Stimulated activated CD8-positive, alpha-beta memory T cell treated with anti-CD3 and anti-CD28 coated beads, Interleukin-4, amount 100 ng/mL, for 4 hours (primary cell): ENCODE measurements around the gene STOML1.
A peak's percentile ranks its signal among the peaks of the same experiment; 100 is the strongest.
"Not testable (repeated sequence)": the region's sequence is repeated elsewhere in the genome, so short reads cannot be mapped to it uniquely, and the experiment has no call there.

ENCODE experiments used
- DNase-seq, 2 donors: peaks; one replicate each; pipeline ENCODE4 v3.0.0-alpha.2; 2020; ENCODE audit warnings: low read depth in 2 of 2, low spot score in 1 of 2

Gene STOML1

DNA sequence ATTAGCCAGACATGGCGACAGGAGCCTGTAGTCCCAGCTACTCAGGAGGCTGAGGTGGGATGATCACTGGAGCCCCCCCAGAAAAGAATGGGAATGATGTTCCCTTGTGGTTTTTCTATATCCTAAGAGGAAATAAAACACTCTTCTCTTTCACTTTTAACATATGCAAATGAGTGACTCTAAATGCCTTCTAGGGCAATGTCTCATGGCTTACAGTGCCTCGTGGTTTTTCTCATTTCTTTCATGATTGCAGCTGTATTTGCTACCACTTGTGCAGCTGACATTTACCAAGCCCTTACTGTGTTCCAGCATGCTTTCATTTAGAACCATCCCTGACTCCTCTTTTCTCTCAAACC lies 26.4 kb downstream of the STOML1 start:
- DNase-seq, result no peak

DNA sequence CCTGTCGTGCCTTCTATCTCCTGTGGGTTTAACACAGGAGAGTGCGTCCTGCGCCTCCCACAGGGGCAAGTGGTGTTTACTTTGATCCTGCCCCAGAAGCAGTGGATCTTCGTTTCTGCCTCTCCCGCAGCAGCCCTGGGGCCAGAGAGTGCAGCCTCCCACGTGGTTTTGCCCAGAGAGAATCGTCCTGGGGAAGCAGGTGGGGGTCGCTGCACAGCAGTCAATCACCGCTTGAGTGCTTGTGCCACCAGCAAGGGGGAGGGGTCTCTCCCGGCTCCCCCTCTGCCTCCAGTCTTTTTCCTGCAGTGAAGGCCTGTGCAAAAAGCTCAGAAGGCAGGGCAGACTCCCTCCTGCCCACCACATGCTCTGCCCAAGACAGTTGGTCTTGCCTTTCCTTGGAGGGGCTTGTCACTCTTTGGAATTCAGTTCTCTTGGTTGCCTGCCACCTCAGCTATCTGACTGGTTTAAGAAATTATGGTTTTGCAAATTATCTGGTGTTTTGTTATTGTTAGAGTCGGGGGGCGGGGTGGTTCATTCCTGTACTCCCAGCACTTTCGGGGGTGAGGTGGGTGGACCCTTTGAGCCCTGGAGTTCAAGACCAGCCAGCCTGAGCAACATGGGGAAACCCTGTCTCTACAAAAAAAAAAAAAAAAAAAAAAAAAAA lies 26.9 kb downstream of the STOML1 start:
- DNase-seq, result no peak

DNA sequence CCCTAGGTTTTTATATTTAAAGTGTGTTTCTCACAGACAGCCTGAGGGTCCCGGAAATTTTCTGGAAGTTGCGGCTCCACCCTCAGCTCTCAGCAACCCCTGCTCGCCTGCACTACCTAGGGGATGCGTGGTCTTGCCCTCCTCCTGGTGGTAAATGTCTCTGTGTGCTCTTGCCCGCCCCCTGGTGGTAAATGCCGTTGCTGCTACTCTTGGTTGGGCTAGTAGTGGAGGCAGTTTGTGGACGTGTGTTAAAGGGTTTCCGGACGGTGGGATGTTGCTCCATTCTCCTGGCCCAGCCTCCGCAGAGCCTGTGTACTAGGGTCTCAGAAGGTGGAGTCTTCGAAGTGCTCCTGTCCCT lies 27.4 kb downstream of the STOML1 start:
- DNase-seq, result peak; percentile 67 to 79

DNA sequence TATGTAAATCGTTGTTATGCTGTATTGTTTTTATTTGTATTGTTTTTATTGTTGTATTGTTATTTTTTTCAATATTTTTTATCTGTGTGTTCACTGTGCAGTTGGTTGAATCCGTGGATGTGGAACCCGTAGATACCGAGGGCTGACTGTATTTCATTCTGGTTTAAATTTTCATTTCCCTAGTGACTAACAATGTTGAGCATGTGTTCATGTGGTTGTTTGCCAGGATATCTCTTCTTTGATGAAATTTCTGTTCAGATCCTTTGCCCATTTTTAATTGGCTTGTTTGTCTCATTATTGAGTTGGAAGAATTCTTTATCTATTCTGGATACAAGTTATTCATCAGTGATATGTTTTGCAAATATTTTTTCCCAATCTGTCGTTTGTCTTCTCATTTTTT lies 29.7 kb downstream of the STOML1 start:
- no peak for DNase-seq

DNA sequence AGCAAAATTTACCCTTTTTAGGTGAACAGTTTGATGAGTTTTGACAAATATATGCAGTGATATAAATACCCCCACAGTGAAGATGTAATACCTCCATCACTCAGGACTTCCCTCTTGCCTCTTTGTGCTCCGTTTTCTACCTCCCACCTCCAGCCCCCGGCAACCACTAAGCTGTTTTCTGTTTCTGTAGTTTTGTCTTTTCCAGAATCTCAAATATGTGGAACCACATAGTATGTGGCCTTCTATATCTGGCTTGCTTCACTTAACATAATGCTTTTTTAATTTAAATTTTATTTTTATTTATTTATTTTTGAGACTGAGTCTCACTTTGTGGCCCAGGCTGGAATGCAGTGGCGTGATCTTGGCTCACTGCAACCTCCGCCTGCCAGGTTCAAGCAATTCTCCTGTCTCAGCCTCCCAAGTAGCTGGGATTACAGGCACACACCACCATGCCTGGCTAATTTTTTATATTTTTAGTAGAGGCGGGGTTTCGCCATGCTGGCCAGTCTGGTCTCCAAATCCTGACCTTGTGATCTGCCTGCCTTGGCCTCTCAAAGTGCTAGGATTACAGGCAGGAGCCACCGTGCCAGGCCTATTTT lies 31.5 kb downstream of the STOML1 start:
- DNase-seq, result not testable (repeated sequence)

DNA sequence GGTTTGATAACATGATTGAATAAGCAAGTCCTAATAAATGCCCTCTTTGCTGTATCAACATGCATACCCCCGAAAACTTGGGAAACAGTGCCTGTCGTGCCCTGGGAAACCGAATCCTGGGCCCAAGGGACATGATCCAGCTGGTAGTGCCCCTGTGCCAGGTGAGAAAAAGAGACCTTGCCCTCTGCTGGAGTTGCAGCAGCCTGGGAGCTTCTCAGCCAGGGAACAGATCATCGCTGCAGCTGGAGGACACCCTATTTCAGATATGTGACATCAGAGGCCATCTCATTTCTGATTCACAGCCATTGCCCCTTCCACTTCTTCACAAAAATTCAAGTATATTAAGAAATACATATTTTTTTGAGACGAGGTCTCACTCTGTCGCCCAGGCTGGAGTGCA lies 32.3 kb downstream of the STOML1 start:
- no peak for DNase-seq

DNA sequence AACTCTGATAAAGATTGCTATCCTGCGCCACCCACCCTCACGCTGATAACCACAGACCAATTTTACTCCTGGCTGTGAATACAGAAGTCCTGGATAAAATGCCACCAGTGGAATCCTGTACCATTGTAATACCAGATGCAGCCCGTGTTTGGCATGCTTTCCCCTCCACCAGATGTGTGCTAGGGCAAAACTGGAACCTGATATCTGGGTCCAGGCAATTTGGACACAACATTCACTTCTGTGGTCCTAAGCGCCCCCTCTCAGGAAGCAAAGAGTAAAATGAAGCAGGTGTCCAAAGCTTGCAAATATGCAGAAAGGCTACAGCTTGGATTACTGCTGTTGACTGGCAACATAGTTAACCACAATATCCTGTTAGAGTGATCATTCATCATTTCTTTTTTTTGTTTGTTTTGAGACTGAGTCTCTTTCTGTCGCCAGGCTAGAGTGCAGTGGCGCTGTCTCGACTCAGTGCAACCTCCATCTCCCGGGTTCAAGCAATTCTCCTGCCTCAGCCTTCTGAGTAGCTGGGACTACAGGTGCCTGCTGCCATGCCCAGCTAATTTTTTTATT lies 33.0 kb downstream of the STOML1 start:
- DNase-seq, result no peak

- no peak for DNase-seq
Observed at GRCh38 chr15:73957785-73958184, 34.3 kb downstream of the STOML1 start.

DNA sequence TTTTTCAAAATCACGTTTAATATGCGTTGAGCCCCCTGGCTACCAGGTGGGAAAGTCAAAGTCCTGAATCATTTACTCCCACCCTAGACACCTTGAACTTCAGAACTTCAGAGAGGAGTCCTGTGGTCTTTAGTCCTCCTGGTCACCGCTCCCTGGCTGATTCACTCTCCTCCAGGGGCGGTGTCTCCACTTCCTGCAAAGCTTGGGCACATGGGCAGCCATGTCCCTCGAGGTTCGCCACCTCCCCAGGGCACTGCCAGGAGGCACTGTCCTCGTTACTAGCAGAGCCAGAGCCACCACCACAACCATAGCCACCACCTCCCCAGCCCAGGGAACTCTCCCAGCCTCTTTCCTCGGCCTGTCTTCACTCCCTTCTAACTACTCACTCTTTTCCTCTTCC lies 34.8 kb downstream of the STOML1 start:
- DNase-seq, result no peak

DNA sequence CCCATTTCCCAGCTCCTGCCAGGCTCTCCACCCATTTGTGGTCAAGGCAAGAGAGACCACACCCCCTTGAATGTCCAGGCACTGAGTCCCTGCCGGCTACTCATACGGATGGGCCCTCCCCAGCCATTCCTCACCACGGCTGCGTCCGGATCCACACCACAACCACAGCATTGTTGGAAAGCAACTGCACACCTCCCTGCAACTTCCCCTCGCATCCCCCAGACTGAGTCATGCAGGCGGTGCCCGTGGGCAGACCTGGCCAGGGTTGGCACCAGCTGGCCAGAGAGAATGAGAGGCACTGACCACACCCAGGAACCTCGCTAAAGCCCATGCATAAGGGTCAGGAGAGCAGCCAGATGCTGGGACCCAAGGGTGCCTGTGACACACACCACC lies 35.4 kb downstream of the STOML1 start:
- no peak for DNase-seq

DNA sequence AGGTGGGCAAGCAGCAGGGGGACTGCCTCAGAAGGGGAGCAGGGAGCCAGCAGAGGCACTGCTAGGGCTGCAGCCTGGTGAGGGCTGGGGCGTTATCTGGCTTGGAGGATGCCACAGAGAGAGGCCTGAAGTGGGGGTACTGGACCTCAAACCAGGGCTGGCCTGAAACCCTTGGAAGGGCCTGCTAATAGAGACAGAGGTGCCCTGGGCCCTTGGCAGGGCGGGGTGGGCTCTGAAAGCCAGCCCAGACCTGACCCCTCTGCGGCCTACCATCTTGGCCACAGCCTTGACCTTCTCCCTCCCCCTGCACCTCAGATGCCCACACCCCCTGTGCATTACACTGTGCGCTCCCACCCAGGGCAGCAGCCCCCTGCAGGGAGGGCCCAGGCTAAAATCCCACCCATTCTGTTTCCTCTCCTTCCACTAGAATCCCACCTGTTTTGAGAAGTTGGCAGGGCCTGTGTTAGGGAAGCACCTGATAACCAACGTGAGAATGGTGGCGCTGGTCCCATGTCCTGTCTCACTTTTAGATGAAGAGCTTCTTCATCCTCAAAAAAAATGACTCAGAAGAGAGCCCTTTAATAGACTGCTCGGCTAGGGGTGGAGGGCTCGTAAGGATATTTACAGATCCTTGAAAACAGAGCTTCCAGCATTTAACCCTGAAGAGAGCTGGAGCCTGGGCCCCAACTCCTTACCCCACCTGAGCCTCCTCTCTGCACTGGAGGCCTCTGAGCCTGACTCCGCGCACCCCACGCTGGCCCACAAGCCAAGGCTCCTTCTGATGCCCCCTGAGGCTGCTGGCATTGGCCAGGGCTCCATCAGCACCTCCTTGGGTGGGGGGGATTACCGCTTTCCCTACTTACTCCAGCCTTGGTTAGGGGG lies 36.0 kb downstream of the STOML1 start:
- DNase-seq, result no peak

GRCh38 chr15:73955326-73955725 lies 36.8 kb downstream of the STOML1 start:
- no peak for DNase-seq

GRCh38 chr15:73954188-73955145 lies 37.6 kb downstream of the STOML1 start:
- DNase-seq, result no peak

GRCh38 chr15:73952913-73953750 lies 39.0 kb downstream of the STOML1 start:
- DNase-seq, result no peak

DNA sequence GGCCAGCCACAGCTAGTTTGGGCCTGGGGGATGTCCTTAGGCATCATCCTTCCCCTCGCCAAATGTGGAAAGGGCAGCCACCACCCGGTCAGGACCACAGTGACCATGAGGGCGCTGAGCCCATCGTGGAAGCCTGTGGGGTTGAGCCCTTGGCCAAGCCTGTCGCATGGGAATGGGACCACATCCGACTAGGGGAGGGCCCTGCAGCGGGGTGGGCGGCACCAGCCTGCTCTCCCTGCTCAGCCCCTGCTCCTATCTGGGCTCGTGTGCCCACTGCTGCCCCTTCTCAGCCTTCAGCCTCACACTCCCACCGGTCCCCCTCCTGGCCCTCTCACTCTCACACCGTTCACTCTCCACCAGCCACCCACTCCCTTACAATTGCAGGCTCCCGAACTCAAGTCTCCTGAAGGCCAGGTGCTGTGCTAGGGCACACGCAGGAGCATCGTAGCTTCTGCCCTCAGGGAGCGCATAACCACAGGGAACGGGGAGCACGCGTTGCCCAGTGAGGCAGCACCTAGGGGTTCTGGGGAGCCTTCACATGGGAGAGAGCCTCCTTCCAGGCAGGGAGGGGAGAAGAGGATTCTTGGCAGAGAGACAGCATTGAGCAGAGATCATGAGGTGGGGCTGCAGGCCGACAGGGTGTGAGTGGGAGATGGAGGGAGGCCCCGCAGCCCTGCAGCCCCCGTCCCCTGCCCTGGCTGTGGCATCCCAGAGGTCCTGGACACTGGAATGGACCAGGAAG lies 39.8 kb downstream of the STOML1 start:
- no peak for DNase-seq

GRCh38 chr15:73951601-73952000 lies 40.5 kb downstream of the STOML1 start:
- no peak for DNase-seq

GRCh38 chr15:73950831-73951561 lies 41.1 kb downstream of the STOML1 start:
- DNase-seq, result peak; percentile 22 to 40

DNA sequence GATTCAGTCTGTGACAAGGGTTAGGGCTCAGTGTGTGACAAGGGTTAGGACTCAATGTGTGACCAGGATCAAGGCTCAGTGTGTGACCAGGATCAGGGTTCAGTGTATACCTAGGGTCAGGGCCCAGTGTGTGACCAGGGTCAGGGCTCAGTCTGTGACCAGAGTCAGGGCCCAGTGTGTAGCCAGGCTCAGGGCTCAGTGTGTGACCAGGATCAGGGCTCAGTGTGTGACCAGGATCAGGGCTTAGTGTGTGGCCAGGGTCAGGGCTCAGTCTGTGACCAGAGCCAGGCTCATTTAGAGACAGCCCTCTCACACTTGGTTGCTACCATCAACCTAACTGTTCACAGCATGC lies 41.6 kb downstream of the STOML1 start:
- DNase-seq, result no peak

GRCh38 chr15:73949496-73949895 lies 42.6 kb downstream of the STOML1 start:
- no peak for DNase-seq
